MCF 10A (cell line): Measurements from ENCODE around the gene PCSK6. TPM values are rescaled to one million over a fixed set of nuclear protein-coding genes. Genes with fewer than 3 reads are reported as not detected.
"Not testable (repeated sequence)": the region's sequence is repeated elsewhere in the genome, so short reads cannot be mapped to it uniquely, and the experiment has no call there.

Experiments
- BruUV-seq: library from RNA; stranded (reverse); fragments of 400-500 nt; replicated peaks from 2 replicates; lab custom pipeline; 2021; lab: Mats Ljungman, UMichigan
- CTCF ChIA-PET: fragments of 300-600 bp; sonication (Branson Sonifier 250); formaldehyde crosslinking; extraction: SDS; loops from one replicate; lab custom pipeline; 2021; ENCODE audit warnings: antibody characterized with exemption, inconsistent platforms; lab: Yijun Ruan, JAX
- POLR2A ChIA-PET: fragments of 300-600, 350-650 bp; sonication (Branson Sonifier 250); formaldehyde crosslinking; extraction: SDS; loops from one replicate; lab custom pipeline; 2020; ENCODE audit warnings: antibody characterized with exemption, inconsistent platforms; lab: Yijun Ruan, JAX
- DNase-seq: peaks from one replicate; pipeline ENCODE4 v3.0.0-alpha.2; 2018; ENCODE audit not compliant: unreplicated experiment
- H3K27ac Mint-ChIP-seq: one replicate; pipeline ENCODE4 v1.8.0; 2022; ENCODE audit warnings: mild to moderate bottlenecking, low read depth, mixed read lengths; ENCODE audit not compliant: unreplicated experiment
- H3K27me3 Mint-ChIP-seq: one replicate; pipeline ENCODE4 v1.8.0; 2022; ENCODE audit warnings: mixed read lengths; ENCODE audit not compliant: insufficient read depth, unreplicated experiment
- H3K36me3 Mint-ChIP-seq: one replicate; pipeline ENCODE4 v1.8.0; 2022; ENCODE audit warnings: mild to moderate bottlenecking, moderate library complexity, mixed read lengths; ENCODE audit not compliant: insufficient read depth, unreplicated experiment
- H3K4me1 Mint-ChIP-seq: one replicate; pipeline ENCODE4 v1.8.0; 2022; ENCODE audit warnings: mixed read lengths; ENCODE audit not compliant: insufficient read depth, unreplicated experiment
- H3K4me3 Mint-ChIP-seq: one replicate; pipeline ENCODE4 v1.8.0; 2022; ENCODE audit warnings: mild to moderate bottlenecking, moderate library complexity, mixed read lengths; ENCODE audit not compliant: unreplicated experiment
- H3K9me3 Mint-ChIP-seq: one replicate; pipeline ENCODE4 v1.8.0; 2022; ENCODE audit warnings: mixed read lengths; ENCODE audit not compliant: unreplicated experiment
- intact Hi-C: fragments of 100-400 bp; cut with micrococcal nuclease; formaldehyde crosslinking; loops from 2 replicates; pipeline ENCODE4 v1.14.1; 2022
- total RNA-seq: library from RNA; stranded (reverse); gene quantifications from 2 replicates; pipeline ENCODE4 v1.2.3, GENCODE V29; 2022
- TF ChIP-seq, protein P1 (sequence below): fragments of 200-600 bp; IDR thresholded peaks from one replicate; pipeline ENCODE4 v1.8.0; 2022; ENCODE audit warnings: antibody characterized with exemption, mild to moderate bottlenecking; ENCODE audit not compliant: unreplicated experiment

The PCSK6 gene
- total RNA-seq, 1 experiment from 2014 or later = 30.8 TPM

GRCh38 chr15:101294731-101295606, 194.5 kb downstream of the PCSK6 start, which contains the start of gene SNRPA1:
TSS of gene SNRPA1 (minus strand) at chr15:101295248. CDS start at chr15:101295178, 70 bp downstream.
- peaks cover 36% of the 10 kb centered on the region for H3K36me3 Mint-ChIP-seq
- TF ChIP-seq, protein P1, sequence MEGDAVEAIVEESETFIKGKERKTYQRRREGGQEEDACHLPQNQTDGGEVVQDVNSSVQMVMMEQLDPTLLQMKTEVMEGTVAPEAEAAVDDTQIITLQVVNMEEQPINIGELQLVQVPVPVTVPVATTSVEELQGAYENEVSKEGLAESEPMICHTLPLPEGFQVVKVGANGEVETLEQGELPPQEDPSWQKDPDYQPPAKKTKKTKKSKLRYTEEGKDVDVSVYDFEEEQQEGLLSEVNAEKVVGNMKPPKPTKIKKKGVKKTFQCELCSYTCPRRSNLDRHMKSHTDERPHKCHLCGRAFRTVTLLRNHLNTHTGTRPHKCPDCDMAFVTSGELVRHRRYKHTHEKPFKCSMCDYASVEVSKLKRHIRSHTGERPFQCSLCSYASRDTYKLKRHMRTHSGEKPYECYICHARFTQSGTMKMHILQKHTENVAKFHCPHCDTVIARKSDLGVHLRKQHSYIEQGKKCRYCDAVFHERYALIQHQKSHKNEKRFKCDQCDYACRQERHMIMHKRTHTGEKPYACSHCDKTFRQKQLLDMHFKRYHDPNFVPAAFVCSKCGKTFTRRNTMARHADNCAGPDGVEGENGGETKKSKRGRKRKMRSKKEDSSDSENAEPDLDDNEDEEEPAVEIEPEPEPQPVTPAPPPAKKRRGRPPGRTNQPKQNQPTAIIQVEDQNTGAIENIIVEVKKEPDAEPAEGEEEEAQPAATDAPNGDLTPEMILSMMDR = no peak
- ChIA-PET CTCF (interaction anchor here (0.6 to 21.3 kb wide), 7 partner anchors 10 to 364 kb away, joined by 3 to 320 read pairs (median 3); no protein-coding TSS in a partner anchor), POLR2A (interaction anchor here (0.6 to 5.7 kb wide), 28 partner anchors 9 to 944 kb away, joined by 3 to 102 read pairs (median 4); partner anchors contain the start of genes PCSK6, TARS3 and TM2D3)
- peaks cover 27% of the 10 kb centered on the region for H3K4me1 Mint-ChIP-seq
- intact Hi-C loops = loop anchor here (2.0 to 10.0 kb wide), 3 partner anchors 64 to 430 kb away; partner anchors contain the start of gene TARS3
- DNase-seq = peak; percentile 94
- H3K9me3 Mint-ChIP-seq = no peaks in the 10 kb centered on the region
- TSS peak; percentile 39 for BruUV-seq
- H3K27ac Mint-ChIP-seq = peak within 1 kb of the TSS; percentile 92
- no peaks in the 10 kb centered on the region for H3K27me3 Mint-ChIP-seq
- peak within 1 kb of the TSS; percentile 79 for H3K4me3 Mint-ChIP-seq

- Mint-ChIP-seq H3K27me3 (no peaks in the 10 kb centered on the region), H3K4me1 (peaks cover 34% of the 10 kb centered on the region), H3K9me3 (no peaks in the 10 kb centered on the region), H3K4me3 (peak overlapping the region; percentile 79), H3K27ac (peak overlapping the region; percentile 92), H3K36me3 (peaks cover 50% of the 10 kb centered on the region)
- no peak for DNase-seq
- CTCF ChIA-PET = interaction anchor here (0.5 to 21.3 kb wide), 7 partner anchors 11 to 359 kb away, joined by 3 to 320 read pairs (median 4); no protein-coding TSS in a partner anchor
- intact Hi-C loops = loop anchor here (10.0 kb wide), 1 partner anchor 432 kb away; the partner anchor contains the start of gene TARS3
- no TSS peak for BruUV-seq
- TF ChIP-seq, protein P1 = no peak
- POLR2A ChIA-PET = interaction anchor here (1.4 to 5.7 kb wide), 8 partner anchors 8 to 359 kb away, joined by 3 to 102 read pairs (median 34); partner anchors contain the start of gene TM2D3
Observed at GRCh38 chr15:101293122-101293521, 196.4 kb downstream of the PCSK6 start.

DNA sequence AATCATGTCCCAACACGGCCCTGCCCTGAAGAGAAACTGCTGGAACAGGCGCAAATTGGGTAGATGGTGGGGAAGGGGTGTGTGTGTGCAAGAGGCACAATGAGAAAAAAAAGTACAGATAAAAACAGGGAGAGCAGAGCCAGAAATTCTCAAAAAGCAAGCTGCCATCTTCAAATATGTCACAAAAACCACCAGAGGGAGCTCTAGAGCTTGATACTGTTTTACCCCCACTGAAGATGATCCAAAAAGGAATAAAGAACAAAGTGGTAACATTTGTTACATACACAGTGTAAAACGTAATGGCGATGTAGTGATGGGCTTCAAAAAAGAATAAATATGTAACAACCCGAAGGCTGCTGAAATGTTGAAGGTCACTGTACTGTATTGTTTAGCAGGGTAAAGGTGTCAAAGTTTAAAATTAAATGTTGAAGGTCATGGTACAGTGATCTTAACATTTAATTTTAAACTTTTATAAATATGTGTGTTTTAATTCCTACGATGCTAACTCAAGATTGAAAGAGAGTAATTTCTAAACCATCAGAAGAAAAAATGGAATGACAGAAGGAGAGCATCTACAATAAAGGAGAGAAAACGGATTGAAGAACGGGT, 200.5 kb downstream of the PCSK6 start:
- TF ChIP-seq, protein P1 = peak; percentile 59
- intact Hi-C loops = no loop called here
- CTCF ChIA-PET = interaction anchor here (0.6 to 21.3 kb wide), 20 partner anchors 9 to 1292 kb away, joined by 3 to 320 read pairs (median 4); no protein-coding TSS in a partner anchor
- no peaks in the 10 kb centered on the region for H3K27me3 Mint-ChIP-seq
- H3K36me3 Mint-ChIP-seq = peaks cover 85% of the 10 kb centered on the region
- H3K4me1 Mint-ChIP-seq = peaks cover 21% of the 10 kb centered on the region
- no peaks in the 10 kb centered on the region for H3K9me3 Mint-ChIP-seq
- no TSS peak for BruUV-seq
- peak; percentile 61 for DNase-seq
- no peak overlapping the region for H3K4me3 Mint-ChIP-seq
- H3K27ac Mint-ChIP-seq = peak overlapping the region; percentile 64
- POLR2A ChIA-PET = interaction anchor here (0.6 to 1.6 kb wide), 8 partner anchors 9 to 363 kb away, joined by 3 to 7 read pairs (median 4); no protein-coding TSS in a partner anchor

DNA sequence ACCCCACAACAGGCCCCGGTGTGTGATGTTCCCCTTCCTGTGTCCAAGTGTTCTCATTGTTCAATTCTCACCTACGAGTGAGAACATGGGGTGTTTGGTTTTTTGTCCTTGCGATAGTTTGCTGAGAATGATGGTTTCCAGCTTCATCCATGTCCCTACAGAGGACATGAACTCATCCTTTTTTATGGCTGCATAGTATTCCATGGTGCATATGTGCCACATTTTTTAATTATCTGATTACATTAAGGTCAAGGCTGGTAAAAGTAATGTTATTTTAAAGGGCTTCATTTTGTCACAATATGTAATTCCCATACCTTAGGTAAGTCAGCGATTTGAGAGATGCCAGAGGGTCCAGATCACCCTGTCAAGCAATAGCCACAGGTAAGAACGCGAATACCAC, 202.2 kb downstream of the PCSK6 start:
- H3K9me3 Mint-ChIP-seq, H3K27me3 Mint-ChIP-seq, intact Hi-C loops, DNase-seq, BruUV-seq, H3K27ac Mint-ChIP-seq, H3K4me3 Mint-ChIP-seq: not testable (repeated sequence)
- POLR2A ChIA-PET = interaction anchor here (0.6 to 5.0 kb wide), 2 partner anchors 8 to 159 kb away, joined by 3 to 34 read pairs; partner anchors contain the start of gene SNRPA1
- Mint-ChIP-seq H3K36me3 (peaks cover 90% of the 10 kb centered on the region), H3K4me1 (peaks cover 13% of the 10 kb centered on the region)
- CTCF ChIA-PET = interaction anchor here (0.8 to 21.3 kb wide), 4 partner anchors 9 to 368 kb away, joined by 3 to 320 read pairs (median 8); no protein-coding TSS in a partner anchor
